Lung microvascular endothelial cell (primary cell): ENCODE results near the gene IGSF1. TPM values are rescaled to one million over a fixed set of nuclear protein-coding genes. Genes with fewer than 3 reads are reported as not detected.
"Not testable (repeated sequence)": the region's sequence is repeated elsewhere in the genome, so short reads cannot be mapped to it uniquely, and the experiment has no call there.

Experiments
- DNase-seq, 2 donors: peaks; one replicate each; pipeline versions ENCODE4 v3.0.0 to v3.0.0-alpha.2; 2010; ENCODE audit warnings: low read depth in 2 of 2
- total RNA-seq: library from RNA; depleted of rRNA; stranded (reverse); fragments of >200 nt; gene quantifications from 2 replicates; pipeline ENCODE4 v1.2.1, GENCODE V29; 2014

IGSF1 gene
- total RNA-seq, 1 donor from 2014 or later = not detected

- DNase-seq = no peak
These were observed 19.0 kb downstream of the IGSF1 start for GRCh38 chrX:131270080-131270479.

GRCh38 chrX:131264665-131265064 is 24.4 kb downstream of the IGSF1 start:
- DNase-seq = no peak

- DNase-seq = no peak
These were observed 25.1 kb downstream of the IGSF1 start for GRCh38 chrX:131264053-131264452.

- peak in 1 of 2 donors; percentile 5 for DNase-seq
These were observed 26.1 kb downstream of the IGSF1 start for GRCh38 chrX:131262738-131263679.

- no peak for DNase-seq
These were observed 26.9 kb downstream of the IGSF1 start for GRCh38 chrX:131262200-131262599.

GRCh38 chrX:131257367-131257766 is 31.7 kb downstream of the IGSF1 start:
- no peak for DNase-seq

- not testable (repeated sequence) for DNase-seq
These were observed 37.9 kb downstream of the IGSF1 start for GRCh38 chrX:131250984-131251738.

GRCh38 chrX:131239057-131239456 is 50.0 kb downstream of the IGSF1 start:
- DNase-seq = no peak

- DNase-seq = no peak
These were observed 51.7 kb downstream of the IGSF1 start for GRCh38 chrX:131237363-131237762.

GRCh38 chrX:131235768-131236545 is 53.1 kb downstream of the IGSF1 start:
- DNase-seq = no peak

- DNase-seq = no peak
These were observed 61.5 kb downstream of the IGSF1 start for GRCh38 chrX:131227608-131228007.

- no peak for DNase-seq
These were observed 62.5 kb downstream of the IGSF1 start for GRCh38 chrX:131226591-131226990.

- DNase-seq = no peak
These were observed 64.0 kb downstream of the IGSF1 start for GRCh38 chrX:131225078-131225477.

Other genes starting within 250 kb of the IGSF1 start
- not detected in 2 replicates for gene ARHGAP36, start 231.0 kb downstream of the IGSF1 start, total RNA-seq